GM23338 (cell line): ENCODE results near the gene PSMB5. TPM values are rescaled to one million over a fixed set of nuclear protein-coding genes. Genes with fewer than 3 reads are reported as not detected.

Source experiments
- ATAC-seq: fragments of 200-7000 bp; cut with Tn5 transposase; 3 replicates; pipeline ENCODE4 v1.9.1; 2020
- DNase-seq: peaks from one replicate; pipeline ENCODE4 v3.0.0-alpha.2; 2015; ENCODE audit warnings: low spot score
- H2AFZ ChIP-seq: fragments of 200-600 bp; sonication (generic); 2 replicates; pipeline ENCODE4 v1.8.0; 2016; ENCODE audit warnings: antibody characterized with exemption, mild to moderate bottlenecking, moderate library complexity
- H3F3A ChIP-seq: fragments of 200-600 bp; sonication (generic); replicated peaks from 2 replicates; pipeline ENCODE4 v1.8.0; 2017; ENCODE audit warnings: antibody characterized with exemption, mixed run types, low read depth
- H3K27ac ChIP-seq: fragments of 200-600 bp; sonication (generic); 2 replicates; pipeline ENCODE4 v1.6.1; 2016; ENCODE audit warnings: low read depth
- H3K27me3 ChIP-seq: fragments of 200-600 bp; sonication (generic); 2 replicates; pipeline ENCODE4 v1.8.0; 2016; ENCODE audit warnings: mild to moderate bottlenecking, mixed run types, moderate library complexity; ENCODE audit not compliant: insufficient read depth
- H3K36me3 ChIP-seq: fragments of 200-600 bp; sonication (generic); 2 replicates; pipeline ENCODE4 v1.8.0; 2016; ENCODE audit warnings: mild to moderate bottlenecking; ENCODE audit not compliant: insufficient read depth
- H3K4me1 ChIP-seq: fragments of 200-600 bp; sonication (generic); 2 replicates; pipeline ENCODE4 v1.8.0; 2016; ENCODE audit warnings: mild to moderate bottlenecking, moderate library complexity; ENCODE audit not compliant: insufficient read depth
- H3K4me2 ChIP-seq: fragments of 200-600 bp; sonication (generic); 2 replicates; pipeline ENCODE4 v1.7.1; 2017; ENCODE audit warnings: mixed run types
- H3K4me3 ChIP-seq: fragments of 200-600 bp; sonication (generic); 2 replicates; pipeline ENCODE4 v1.6.1; 2016; ENCODE audit warnings: mixed run types
- H3K79me2 ChIP-seq: fragments of 200-600 bp; sonication (generic); replicated peaks from 2 replicates; pipeline ENCODE4 v1.8.0; 2017; ENCODE audit warnings: mild to moderate bottlenecking; ENCODE audit not compliant: insufficient read depth
- H3K9me2 ChIP-seq: fragments of 200-600 bp; sonication (generic); 2 replicates; pipeline ENCODE4 v1.8.0; 2017; ENCODE audit not compliant: insufficient read depth
- H4K20me1 ChIP-seq: fragments of 200-600 bp; sonication (generic); replicated peaks from 2 replicates; pipeline ENCODE4 v1.8.0; 2017; ENCODE audit warnings: mild to moderate bottlenecking; ENCODE audit not compliant: insufficient read depth
- H3K27ac Mint-ChIP-seq: 2 replicates; pipeline ENCODE4 v1.8.0; 2020; ENCODE audit warnings: inconsistent platforms, mild to moderate bottlenecking, moderate library complexity, mixed read lengths
- H3K27me3 Mint-ChIP-seq: 3 replicates; pipeline ENCODE4 v1.8.0; 2022; ENCODE audit warnings: low read depth, mild to moderate bottlenecking, moderate library complexity, mixed read lengths, inconsistent platforms; ENCODE audit not compliant: insufficient read depth, poor library complexity
- H3K36me3 Mint-ChIP-seq: 3 replicates; pipeline ENCODE4 v1.8.0; 2021; ENCODE audit warnings: low read depth, mild to moderate bottlenecking, inconsistent platforms, moderate library complexity, mixed read lengths
- H3K4me1 Mint-ChIP-seq: 3 replicates; pipeline ENCODE4 v1.8.0; 2020; ENCODE audit warnings: mild to moderate bottlenecking, inconsistent platforms, mixed read lengths
- H3K4me3 Mint-ChIP-seq: 3 replicates; pipeline ENCODE4 v1.8.0; 2021; ENCODE audit warnings: moderate library complexity, mild to moderate bottlenecking, inconsistent platforms, mixed read lengths
- H3K9me3 Mint-ChIP-seq: 3 replicates; pipeline ENCODE4 v1.8.0; 2020; ENCODE audit warnings: moderate library complexity, mild to moderate bottlenecking, inconsistent platforms, mixed read lengths
- CREB1 ChIP-seq: fragments of 250-450 bp; sonication (Bioruptor Pico); IDR thresholded peaks from 2 replicates; pipeline ENCODE4 v1.5.0; 2020; ENCODE audit warnings: low read depth, mild to moderate bottlenecking, moderate library complexity
- CTCF ChIP-seq, 2 experiments: fragments of 200-600 bp in 1 of 2; sonication (generic) in 1 of 2; conservative IDR thresholded peaks; 2 replicates each; pipeline versions ENCODE4 v1.5.1 to v1.6.1; 2016 to 2017; ENCODE audit warnings: antibody characterized with exemption in 2 of 2, low read depth in 2 of 2, mild to moderate bottlenecking in 2 of 2, moderate library complexity in 1 of 2
- ETS1 ChIP-seq: IDR thresholded peaks from 2 replicates; pipeline ENCODE4 v1.6.1; 2016; ENCODE audit warnings: antibody characterized with exemption
- EZH2 ChIP-seq: fragments of 200-600 bp; sonication (generic); IDR thresholded peaks from one replicate; pipeline ENCODE4 v1.8.0; 2017; ENCODE audit warnings: antibody characterized with exemption, mild to moderate bottlenecking, low read depth; ENCODE audit not compliant: unreplicated experiment
- EZH2phosphoT487 ChIP-seq: fragments of 200-600 bp; sonication (generic); IDR thresholded peaks from one replicate; pipeline ENCODE4 v1.8.1; 2018; ENCODE audit warnings: antibody characterized with exemption; ENCODE audit not compliant: unreplicated experiment
- JUNB ChIP-seq: IDR thresholded peaks from one replicate; pipeline ENCODE4 v1.6.1; 2016; ENCODE audit warnings: antibody characterized with exemption; ENCODE audit not compliant: unreplicated experiment
- NANOG ChIP-seq: IDR thresholded peaks from 2 replicates; pipeline ENCODE4 v1.6.1; 2016; ENCODE audit warnings: antibody characterized with exemption, borderline replicate concordance
- POLR2AphosphoS5 ChIP-seq: IDR thresholded peaks from 2 replicates; pipeline ENCODE4 v1.6.1; 2016; ENCODE audit warnings: antibody characterized with exemption, low read depth
- REST ChIP-seq: IDR thresholded peaks from one replicate; pipeline ENCODE4 v1.6.1; 2018; ENCODE audit warnings: antibody characterized with exemption; ENCODE audit not compliant: unreplicated experiment
- STAT1 ChIP-seq: IDR thresholded peaks from one replicate; pipeline ENCODE4 v1.6.1; 2016; ENCODE audit warnings: antibody characterized with exemption; ENCODE audit not compliant: unreplicated experiment
- ZNF114 ChIP-seq: fragments of 250-450 bp; sonication (Bioruptor Pico); IDR thresholded peaks from 2 replicates; pipeline ENCODE4 v1.5.0; 2020; ENCODE audit warnings: mild to moderate bottlenecking, moderate library complexity
- ZNF331 ChIP-seq: fragments of 250-450 bp; sonication (Bioruptor Pico); IDR thresholded peaks from 2 replicates; pipeline ENCODE4 v1.5.0; 2020; ENCODE audit warnings: low read depth, mild to moderate bottlenecking, moderate library complexity
- ZNF462 ChIP-seq: fragments of 250-450 bp; sonication (Bioruptor Pico); IDR thresholded peaks from 2 replicates; pipeline ENCODE4 v1.5.0; 2020; ENCODE audit warnings: mild to moderate bottlenecking, moderate library complexity
- polyA plus RNA-seq: library from polyadenylated mRNA; unstranded; fragments of >200 nt; fragmentation: Nextera tagmentation; extraction: Ambion mirVana; gene quantifications from 2 replicates; pipeline ENCODE4 v1.2.1, GENCODE V29; 2016
- total RNA-seq: library from RNA; depleted of rRNA; stranded (reverse); fragments of >200 nt; shearing (Covaris generic); gene quantifications from 2 replicates; pipeline ENCODE4 v1.2.3, GENCODE V29; 2014

PSMB5 gene
- total and polyA plus RNA-seq, 2 experiments from 2014 or later, result 265 to 341 TPM

GRCh38 chr14:23079716-23080115 is 45.0 kb upstream of the PSMB5 start:
- no peaks in the 10 kb centered on the region for H3K4me1 Mint-ChIP-seq
- no peaks in the 10 kb centered on the region for H3K9me2 ChIP-seq
- no peak for DNase-seq
- H3F3A ChIP-seq, result peaks cover 37% of the 10 kb centered on the region
- H3K36me3 Mint-ChIP-seq, result peaks cover 87% of the 10 kb centered on the region
- no peak for ATAC-seq
- H2AFZ ChIP-seq, result no peak overlapping the region
- H3K4me3 Mint-ChIP-seq, result no peak overlapping the region
- no peak overlapping the region for H3K27ac ChIP-seq
- no peaks in the 10 kb centered on the region for H3K27me3 ChIP-seq
- no peak overlapping the region for H3K4me2 ChIP-seq
- no peaks in the 10 kb centered on the region for H3K4me1 ChIP-seq
- H3K79me2 ChIP-seq, result peaks cover 30% of the 10 kb centered on the region
- H3K4me3 ChIP-seq, result no peak overlapping the region
- peaks cover 79% of the 10 kb centered on the region for H3K36me3 ChIP-seq
- H3K27me3 Mint-ChIP-seq, result peaks cover 2% of the 10 kb centered on the region
- peaks cover 38% of the 10 kb centered on the region for H4K20me1 ChIP-seq
- no peaks in the 10 kb centered on the region for H3K9me3 Mint-ChIP-seq
- no peak for TF ChIP-seq JUNB
- no peak for TF ChIP-seq CTCF (conservative IDR thresholded peaks at IDR 0.05; ENCODE audit: low read depth in 2 of 2)
- TF ChIP-seq REST, result no peak
- TF ChIP-seq POLR2AphosphoS5, result no peak
- TF ChIP-seq CREB1 (CRISPR knock-in tag), result no peak
- no peak for TF ChIP-seq ETS1
- TF ChIP-seq ZNF114 (CRISPR knock-in tag), result no peak
- TF ChIP-seq ZNF462 (CRISPR knock-in tag), result no peak
- no peak for TF ChIP-seq NANOG
- TF ChIP-seq EZH2phosphoT487, result no peak
- TF ChIP-seq ZNF331 (CRISPR knock-in tag), result no peak
- no peak for TF ChIP-seq EZH2
- TF ChIP-seq STAT1, result no peak
- H3K27ac Mint-ChIP-seq, result no peak overlapping the region
